ENCODE measurements around the gene SLC25A41.
A peak's percentile ranks its signal among the peaks of the same experiment; 100 is the strongest.
"Not testable (repeated sequence)": the region's sequence is repeated elsewhere in the genome, so short reads cannot be mapped to it uniquely, and the experiment has no call there.

Gene SLC25A41

DNA sequence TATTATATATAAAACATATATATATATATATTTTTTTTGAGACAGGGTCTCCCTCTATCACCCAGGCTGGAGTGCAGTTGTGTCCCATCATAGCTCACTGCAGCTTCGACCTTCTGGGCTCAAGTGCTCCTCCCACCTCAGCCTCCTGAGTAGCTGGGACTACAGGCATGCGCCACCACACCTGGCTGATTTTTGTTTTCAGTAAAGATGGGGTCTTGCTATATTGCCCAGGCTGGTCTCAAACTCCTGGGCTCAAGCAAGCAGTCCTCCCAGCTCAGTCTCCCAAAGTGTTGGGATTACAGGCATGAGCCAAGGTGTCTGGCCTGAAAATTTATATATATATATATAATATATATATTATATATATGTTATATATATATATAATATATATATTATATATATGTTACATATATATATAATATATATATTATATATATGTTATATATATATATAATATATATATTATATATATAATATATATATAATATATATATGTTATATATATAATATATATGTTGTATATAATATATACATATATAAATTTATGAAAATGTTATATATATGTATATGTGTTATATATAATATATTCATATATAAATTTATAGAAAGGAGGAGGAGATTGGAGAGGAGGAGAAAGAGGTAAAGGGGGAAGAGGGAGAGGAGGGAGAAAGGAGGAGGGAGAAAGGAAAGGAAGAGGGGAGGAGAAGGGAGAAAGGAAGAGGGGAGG is 4.7 kb downstream of the SLC25A41 start:
- DNase-seq (ENCODE audit: low read depth): not testable (repeated sequence)

DNA sequence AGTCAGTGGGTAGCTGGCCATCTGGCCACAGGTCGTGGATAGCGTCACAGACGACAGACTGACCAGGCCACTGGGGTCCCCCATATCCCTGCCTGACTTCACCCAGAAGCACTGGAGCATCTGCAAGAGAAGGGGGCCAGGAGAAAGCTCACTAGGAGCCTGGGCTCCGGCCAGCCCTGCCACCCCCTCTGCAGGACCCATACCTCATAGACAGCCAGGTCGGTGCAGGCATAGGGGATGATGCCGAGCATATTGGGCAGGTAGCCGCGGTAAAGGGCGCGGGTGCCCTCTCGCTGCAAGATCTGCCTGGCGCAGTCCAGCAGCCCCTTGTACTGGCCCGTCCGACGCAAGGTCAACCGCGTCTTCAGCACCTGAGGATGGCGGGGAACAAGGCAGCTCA is 6.4 kb downstream of the SLC25A41 start:
- DNase-seq (ENCODE audit: low read depth): no peak

DNA sequence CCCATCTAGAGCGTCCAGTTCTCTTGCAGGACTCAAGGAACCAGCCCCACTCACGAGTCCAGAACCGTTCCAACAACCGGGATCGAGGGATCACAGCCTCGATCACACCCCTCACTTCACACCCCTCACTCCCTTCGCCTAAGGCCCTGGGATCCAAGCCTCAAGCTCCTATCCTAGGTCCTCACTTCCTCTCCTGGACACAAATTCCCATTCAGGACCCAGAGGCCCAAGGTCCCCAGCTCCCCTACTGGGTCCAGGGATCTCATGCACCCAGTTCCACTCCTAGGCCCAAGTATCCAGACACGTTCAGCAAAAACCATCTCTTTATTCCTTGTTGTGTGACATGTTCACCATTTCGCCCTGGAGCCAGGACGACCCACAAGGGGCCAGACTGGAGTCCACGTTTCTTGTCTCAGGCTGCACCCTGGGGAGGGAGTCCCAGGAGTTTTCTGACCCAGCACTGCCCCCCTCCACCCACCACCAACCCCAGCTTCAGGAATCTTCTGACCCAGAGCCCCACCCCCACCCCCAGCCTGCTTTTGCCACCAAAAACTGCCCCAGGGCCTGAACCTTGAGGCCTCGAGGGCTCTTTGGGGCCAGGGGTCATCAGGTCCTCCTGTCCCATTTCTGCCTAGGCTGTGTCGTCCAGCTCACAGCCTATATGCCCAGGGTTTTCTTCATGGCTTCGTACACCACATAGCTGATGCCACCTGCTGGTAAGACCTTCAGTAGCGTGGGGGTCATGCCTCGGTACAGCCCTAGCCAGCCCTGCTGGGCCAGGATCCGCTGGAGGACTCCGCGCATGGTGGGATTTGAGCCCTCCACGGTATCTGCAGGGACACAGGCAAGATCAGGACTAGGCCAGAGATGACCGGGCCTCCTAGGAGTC is 7.6 kb downstream of the SLC25A41 start:
- DNase-seq (ENCODE audit: low read depth): no peak

- peak; percentile 100 for DNase-seq (ENCODE audit: low read depth)
Observed at GRCh38 chr19:6424939-6425731, 8.4 kb downstream of the SLC25A41 start.

GRCh38 chr19:6424195-6424938 is 9.2 kb downstream of the SLC25A41 start, which contains the start of gene KHSRP:
TSS of gene KHSRP (minus strand) at chr19:6424811. CDS start at chr19:6424701, 110 bp downstream.
- DNase-seq (ENCODE audit: low read depth): peak; percentile 7

DNA sequence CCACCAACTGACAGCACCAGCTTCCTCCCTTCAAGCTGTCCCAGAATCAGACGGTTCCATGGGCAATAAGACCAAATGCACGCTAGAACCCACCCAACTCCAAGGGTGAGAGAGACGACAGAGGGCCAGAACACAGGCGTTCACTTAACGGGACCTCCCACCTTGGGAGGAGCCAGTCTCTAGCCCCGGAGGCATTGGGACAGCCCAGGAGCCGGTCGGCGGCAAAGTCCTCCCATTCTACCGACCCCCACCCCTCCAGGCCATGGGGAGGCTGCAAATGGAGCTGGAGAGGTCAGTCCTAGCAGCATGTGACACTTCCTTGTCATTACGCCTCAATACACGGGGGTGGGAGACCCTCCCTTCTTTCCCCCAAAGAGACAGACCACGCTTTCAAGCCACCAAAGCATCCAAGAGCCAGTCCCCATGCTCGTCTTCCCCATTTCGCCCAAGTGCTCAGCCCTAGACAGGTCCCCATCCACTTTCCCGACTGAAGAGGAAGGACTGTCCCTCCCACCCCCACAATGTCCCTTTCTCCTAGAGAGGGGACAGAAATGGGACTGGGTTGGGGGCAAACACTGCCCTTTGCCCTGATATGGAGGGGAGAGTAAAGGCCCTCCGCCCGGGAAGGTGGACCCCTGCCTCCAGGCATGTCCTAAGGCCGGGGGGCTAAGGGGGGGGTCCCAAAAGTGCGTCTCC is 9.9 kb downstream of the SLC25A41 start:
- DNase-seq (ENCODE audit: low read depth): peak; percentile 66

DNA sequence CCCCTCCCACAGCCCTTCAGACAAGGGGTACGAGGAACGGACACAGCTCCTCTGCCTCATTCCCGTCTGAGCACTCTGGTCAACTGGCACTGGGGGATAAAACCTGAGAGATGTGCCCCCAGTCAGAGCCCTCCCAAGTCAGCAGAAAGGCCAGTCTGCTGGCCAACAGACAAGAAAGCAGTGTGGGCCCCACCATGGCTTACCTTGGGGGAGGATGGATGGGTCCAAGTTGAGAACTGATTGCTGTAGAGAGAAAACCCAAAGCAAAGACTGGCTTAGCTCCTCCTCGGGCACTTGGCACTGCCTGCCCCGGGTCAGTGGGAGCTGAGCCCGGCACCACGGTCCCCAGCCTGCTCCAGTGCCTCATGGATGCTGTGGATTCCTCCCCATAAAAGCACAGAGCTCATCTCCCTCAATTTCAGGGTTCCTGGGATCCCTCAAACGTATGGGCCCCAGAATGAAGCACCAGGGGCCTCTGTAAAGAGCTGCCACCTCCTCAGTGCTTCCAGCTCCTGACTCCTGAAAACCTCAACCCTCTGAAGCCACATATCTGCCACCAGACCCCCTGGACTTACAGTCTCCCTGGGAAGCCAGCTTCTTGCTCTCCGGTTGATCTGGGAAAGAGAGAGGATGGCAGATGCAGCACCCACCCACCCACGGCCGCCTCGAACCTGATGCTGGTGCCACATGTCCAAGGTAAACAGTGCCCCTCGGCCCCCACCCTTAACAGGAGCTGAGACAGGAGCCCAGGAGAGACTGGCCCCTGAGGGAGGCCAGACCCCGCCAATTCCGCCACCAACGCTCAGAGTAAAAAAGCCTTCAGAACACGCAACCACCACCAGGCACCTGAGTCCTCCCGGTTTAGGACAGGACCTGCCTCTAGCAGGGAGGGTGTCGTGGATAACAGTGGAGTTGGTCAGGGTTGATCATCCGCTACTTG is 12.2 kb downstream of the SLC25A41 start:
- DNase-seq (ENCODE audit: low read depth): no peak

GRCh38 chr19:6418562-6418932 is 15.0 kb downstream of the SLC25A41 start:
- no peak for DNase-seq (ENCODE audit: low read depth)

DNA sequence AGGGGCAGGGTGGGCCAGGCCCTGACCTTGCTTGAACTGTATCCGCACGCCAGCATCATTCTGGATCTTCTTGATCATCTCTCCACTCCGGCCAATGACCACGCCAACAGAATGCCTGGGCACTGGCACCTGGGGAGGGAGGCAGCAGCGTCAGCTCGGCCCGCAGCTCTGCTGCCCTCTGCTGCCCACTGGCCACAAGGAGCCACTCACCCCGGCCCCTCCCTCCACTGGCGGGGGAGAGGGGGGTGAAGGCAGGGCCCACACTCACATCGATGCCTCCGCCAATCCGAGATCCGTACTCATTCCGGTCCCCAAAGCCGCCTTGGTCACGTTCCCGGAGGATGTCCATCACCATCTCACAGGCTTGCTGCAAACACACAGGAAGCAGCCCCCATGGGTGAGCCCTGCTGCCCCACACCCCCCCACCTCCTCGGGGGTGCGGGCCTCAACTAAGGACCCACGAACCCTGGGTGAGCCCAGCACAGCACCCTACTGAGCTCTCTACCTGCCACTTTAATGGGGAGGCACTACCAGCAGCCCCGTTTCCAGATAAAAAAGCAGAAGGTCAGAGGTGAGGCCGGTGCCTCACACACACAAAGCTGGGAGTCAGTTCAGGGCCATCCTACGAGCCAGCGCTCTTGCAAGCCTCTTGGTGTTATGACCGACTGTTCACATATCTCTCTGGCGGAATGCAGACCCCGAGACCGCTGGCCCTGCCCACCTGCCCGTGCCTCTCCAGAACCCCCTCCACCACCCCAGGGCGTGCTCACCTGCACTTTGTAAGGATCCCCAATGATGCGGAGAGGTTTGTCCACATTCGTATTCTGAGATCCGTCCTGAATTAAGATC is 15.6 kb downstream of the SLC25A41 start:
- DNase-seq (ENCODE audit: low read depth): peak; percentile 25

- DNase-seq (ENCODE audit: low read depth): no peak
Observed at GRCh38 chr19:6416658-6417405, 16.7 kb downstream of the SLC25A41 start.

GRCh38 chr19:6415591-6416190 is 17.9 kb downstream of the SLC25A41 start:
- DNase-seq (ENCODE audit: low read depth): no peak

GRCh38 chr19:6414793-6415590 is 18.6 kb downstream of the SLC25A41 start:
- DNase-seq (ENCODE audit: low read depth): no peak

- no peak for DNase-seq (ENCODE audit: low read depth)
Observed at GRCh38 chr19:6413721-6414643, 19.6 kb downstream of the SLC25A41 start.

GRCh38 chr19:6413291-6413690 is 20.3 kb downstream of the SLC25A41 start:
- DNase-seq (ENCODE audit: low read depth): no peak

DNA sequence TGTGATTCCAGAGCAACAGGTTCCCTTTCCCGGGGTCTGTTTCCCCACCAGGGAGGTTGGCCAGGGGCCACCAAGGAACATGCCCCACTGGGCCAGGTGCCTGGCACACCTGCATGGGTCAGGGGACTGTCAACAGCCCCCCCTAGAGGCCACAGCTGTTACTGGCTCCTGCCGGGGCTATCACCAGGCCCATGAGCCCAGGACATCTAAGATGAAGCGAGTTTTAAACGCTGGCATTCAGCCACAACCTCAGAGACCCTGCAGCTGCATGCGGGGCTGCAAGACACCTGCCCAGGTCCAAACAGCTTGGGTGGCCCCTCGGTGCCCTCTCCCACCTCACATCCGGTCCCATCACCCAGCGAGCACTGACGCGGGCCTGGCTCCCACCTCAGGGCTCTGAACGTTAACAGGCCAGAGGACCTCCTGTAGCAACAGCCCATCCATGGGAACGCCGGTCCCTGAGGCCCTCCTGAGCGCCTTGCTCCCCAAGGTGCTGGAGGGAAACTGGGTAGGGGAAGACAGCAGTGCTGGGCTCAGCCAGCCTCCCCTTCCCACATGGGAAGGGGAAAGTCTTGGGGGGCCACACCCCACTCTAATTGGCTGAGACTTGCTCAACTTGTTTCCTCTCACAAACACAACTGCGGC is 21.0 kb downstream of the SLC25A41 start:
- DNase-seq (ENCODE audit: low read depth): peak; percentile 11
